ENCODE results near the gene HUNK.

HUNK gene

GRCh38 chr21:31926498-31926897 is 53.7 kb downstream of the HUNK start:
- ChIA-PET POLR2A (ENCODE audit: low non-redundant PET) (no interaction called here), CTCF (no interaction called here)
- no peak for TF ChIP-seq CTCF (conservative IDR thresholded peaks at IDR 0.05; ENCODE audit: low read depth)
- H3K27ac ChIP-seq = no peak overlapping the region
- DNase-seq (ENCODE audit: low spot score) = no peak

- no peak for DNase-seq (ENCODE audit: low spot score)
- no peak for TF ChIP-seq CTCF (conservative IDR thresholded peaks at IDR 0.05; ENCODE audit: low read depth)
- CTCF ChIA-PET = interaction anchor here (0.5 kb wide), 1 partner anchor 332 kb away, joined by 5 read pairs; no protein-coding TSS in a partner anchor
- no peak overlapping the region for H3K27ac ChIP-seq
- POLR2A ChIA-PET (ENCODE audit: low non-redundant PET) = no interaction called here
Observed at GRCh38 chr21:31927689-31928353, 55.0 kb downstream of the HUNK start.

- ChIA-PET POLR2A (ENCODE audit: low non-redundant PET) (no interaction called here), CTCF (no interaction called here)
- TF ChIP-seq CTCF (conservative IDR thresholded peaks at IDR 0.05; ENCODE audit: low read depth) = no peak
- no peak for DNase-seq (ENCODE audit: low spot score)
- no peak overlapping the region for H3K27ac ChIP-seq
Observed at GRCh38 chr21:31928656-31929055, 55.8 kb downstream of the HUNK start.

- H3K27ac ChIP-seq = no peak overlapping the region
- no peak for TF ChIP-seq CTCF (conservative IDR thresholded peaks at IDR 0.05; ENCODE audit: low read depth)
- POLR2A ChIA-PET (ENCODE audit: low non-redundant PET) = no interaction called here
- no peak for DNase-seq (ENCODE audit: low spot score)
- CTCF ChIA-PET = interaction anchor here (0.6 kb wide), 1 partner anchor 63 kb away, joined by 3 read pairs; no protein-coding TSS in a partner anchor
Observed at GRCh38 chr21:31929548-31929947, 56.7 kb downstream of the HUNK start.

- H3K27ac ChIP-seq = no peak overlapping the region
- POLR2A ChIA-PET (ENCODE audit: low non-redundant PET) = no interaction called here
- no peak for TF ChIP-seq CTCF (conservative IDR thresholded peaks at IDR 0.05; ENCODE audit: low read depth)
- no peak for DNase-seq (ENCODE audit: low spot score)
- CTCF ChIA-PET = interaction anchor here (0.6 kb wide), 1 partner anchor 63 kb away, joined by 3 read pairs; no protein-coding TSS in a partner anchor
Observed at GRCh38 chr21:31930001-31930400, 57.2 kb downstream of the HUNK start.

- ChIA-PET CTCF (interaction anchor here (0.7 to 0.8 kb wide), 2 partner anchors 146 to 461 kb away, joined by 3 read pairs; no protein-coding TSS in a partner anchor), POLR2A (ENCODE audit: low non-redundant PET) (no interaction called here)
- H3K27ac ChIP-seq = no peak overlapping the region
Observed at GRCh38 chr21:31931644-31932469, 59.0 kb downstream of the HUNK start.

More at GRCh38 chr21:31931644-31932469, 59.0 kb downstream of the HUNK start:
- no peak for TF ChIP-seq CTCF (conservative IDR thresholded peaks at IDR 0.05; ENCODE audit: low read depth)
- no peak for DNase-seq (ENCODE audit: low spot score)

All from RWPE1 (cell line).